Measurements from ENCODE around the gene CAVIN4.

Gene CAVIN4

GRCh38 chr9:100577776-100578448 lies at the start of gene CAVIN4:
Gene CAVIN4 (plus strand): TSS chr9:100578079. CDS start chr9:100578144, 65 bp downstream.
- no peak for DNase-seq

- no peak for DNase-seq
These were observed 43.5 kb upstream of the CAVIN4 start for GRCh38 chr9:100534401-100534800.

- DNase-seq = no peak
These were observed 37.6 kb upstream of the CAVIN4 start for GRCh38 chr9:100540327-100540726.

- DNase-seq = no peak
These were observed 28.8 kb upstream of the CAVIN4 start for GRCh38 chr9:100549048-100549447.

- DNase-seq = no peak
These were observed 22.9 kb upstream of the CAVIN4 start for GRCh38 chr9:100554935-100555401.

- DNase-seq = no peak
These were observed 22.4 kb upstream of the CAVIN4 start for GRCh38 chr9:100555471-100555870.

- DNase-seq = no peak
These were observed 20.8 kb upstream of the CAVIN4 start for GRCh38 chr9:100557053-100557452.

GRCh38 chr9:100561256-100561655 lies 16.6 kb upstream of the CAVIN4 start:
- no peak for DNase-seq

- no peak for DNase-seq
These were observed 10.0 kb upstream of the CAVIN4 start for GRCh38 chr9:100567856-100568255.

- DNase-seq = no peak
These were observed 4.1 kb upstream of the CAVIN4 start for GRCh38 chr9:100573655-100574260.

- no peak for DNase-seq
These were observed 2.9 kb upstream of the CAVIN4 start for GRCh38 chr9:100575006-100575405.

- no peak for DNase-seq
These were observed 2.0 kb upstream of the CAVIN4 start for GRCh38 chr9:100575765-100576386.

- DNase-seq = no peak
These were observed 731 bp downstream of the CAVIN4 start for GRCh38 chr9:100578610-100579009.

GRCh38 chr9:100579665-100580064 lies 1.8 kb downstream of the CAVIN4 start:
- no peak for DNase-seq

GRCh38 chr9:100580257-100580656 lies 2.4 kb downstream of the CAVIN4 start:
- no peak for DNase-seq

- no peak for DNase-seq
These were observed 3.2 kb downstream of the CAVIN4 start for GRCh38 chr9:100581081-100581480.

- no peak for DNase-seq
These were observed 3.8 kb downstream of the CAVIN4 start for GRCh38 chr9:100581661-100582060.

GRCh38 chr9:100583014-100583802 lies 5.3 kb downstream of the CAVIN4 start:
- DNase-seq = no peak

- DNase-seq = no peak
These were observed 7.1 kb downstream of the CAVIN4 start for GRCh38 chr9:100584951-100585350.

GRCh38 chr9:100586093-100586492 lies 8.2 kb downstream of the CAVIN4 start:
- no peak for DNase-seq

- no peak for DNase-seq
These were observed 9.5 kb downstream of the CAVIN4 start for GRCh38 chr9:100587375-100587774.

- no peak for DNase-seq
These were observed 11.7 kb downstream of the CAVIN4 start for GRCh38 chr9:100589582-100589981.

- DNase-seq = no peak
These were observed 12.6 kb downstream of the CAVIN4 start for GRCh38 chr9:100590481-100590880.
